Progenitor cell of endocrine pancreas (in vitro differentiated cells): Measurements from ENCODE around the gene KDM5A. TPM values are rescaled to one million over a fixed set of nuclear protein-coding genes. Genes with fewer than 3 reads are reported as not detected.
"Not testable (repeated sequence)": the region's sequence is repeated elsewhere in the genome, so short reads cannot be mapped to it uniquely, and the experiment has no call there.

Source experiments
- DNase-seq: peaks from one replicate; pipeline ENCODE4 v3.0.0; 2021; ENCODE audit warnings: low spot score; ENCODE audit not compliant: unreplicated experiment
- H3K27ac Mint-ChIP-seq: 2 replicates; pipeline ENCODE4 v1.8.0; 2021; ENCODE audit warnings: mild to moderate bottlenecking, moderate library complexity, mixed read lengths
- H3K27me3 Mint-ChIP-seq: 2 replicates; pipeline ENCODE4 v1.8.0; 2021; ENCODE audit warnings: mixed read lengths
- H3K36me3 Mint-ChIP-seq: 2 replicates; pipeline ENCODE4 v1.8.0; 2022; ENCODE audit warnings: mixed read lengths; ENCODE audit not compliant: insufficient read depth
- H3K4me1 Mint-ChIP-seq: 2 replicates; pipeline ENCODE4 v1.8.0; 2021; ENCODE audit warnings: low read depth, mixed read lengths
- H3K4me3 Mint-ChIP-seq: 2 replicates; pipeline ENCODE4 v1.8.0; 2021; ENCODE audit warnings: low read depth, mild to moderate bottlenecking, moderate library complexity, mixed read lengths
- H3K9me3 Mint-ChIP-seq: 2 replicates; pipeline ENCODE4 v1.8.0; 2021; ENCODE audit warnings: low read depth, mixed read lengths
- CTCF ChIP-seq: fragments of 200-600 bp; sonication (generic); IDR thresholded peaks from one replicate; pipeline ENCODE4 v1.5.0; 2021; ENCODE audit warnings: antibody characterized with exemption, mild to moderate bottlenecking; ENCODE audit not compliant: unreplicated experiment
- total RNA-seq: library from RNA; stranded (reverse); gene quantifications from 2 replicates; pipeline ENCODE4 v1.2.1, GENCODE V29; 2021

KDM5A gene
- total RNA-seq, 1 donor from 2014 or later: 137 TPM

GRCh38 chr12:308511-308910 lies 80.6 kb downstream of the KDM5A start:
- Mint-ChIP-seq H3K4me1 (peaks cover 4% of the 10 kb centered on the region), H3K27ac (peak overlapping the region; percentile 51), H3K4me3 (no peak overlapping the region), H3K9me3 (no peaks in the 10 kb centered on the region), H3K27me3 (no peaks in the 10 kb centered on the region), H3K36me3 (peaks cover 57% of the 10 kb centered on the region)
- TF ChIP-seq CTCF: no peak
- no peak for DNase-seq

- Mint-ChIP-seq H3K4me3 (no peak overlapping the region), H3K27me3 (no peaks in the 10 kb centered on the region), H3K9me3 (peaks cover 8% of the 10 kb centered on the region), H3K27ac (no peak overlapping the region), H3K4me1 (peaks cover 4% of the 10 kb centered on the region), H3K36me3 (peaks cover 63% of the 10 kb centered on the region)
- no peak for DNase-seq
- TF ChIP-seq CTCF: no peak
Observed at GRCh38 chr12:307406-307805, 81.7 kb downstream of the KDM5A start.

- no peaks in the 10 kb centered on the region for H3K27me3 Mint-ChIP-seq
- TF ChIP-seq CTCF: no peak
- peaks cover 27% of the 10 kb centered on the region for H3K9me3 Mint-ChIP-seq
- no peak overlapping the region for H3K27ac Mint-ChIP-seq
- no peak overlapping the region for H3K4me3 Mint-ChIP-seq
- peaks cover 75% of the 10 kb centered on the region for H3K36me3 Mint-ChIP-seq
- H3K4me1 Mint-ChIP-seq: peaks cover 4% of the 10 kb centered on the region
- DNase-seq: no peak
Observed at GRCh38 chr12:304805-305204, 84.3 kb downstream of the KDM5A start.

GRCh38 chr12:302766-303165 lies 86.4 kb downstream of the KDM5A start:
- H3K4me3 Mint-ChIP-seq, H3K27ac Mint-ChIP-seq, H3K4me1 Mint-ChIP-seq, H3K27me3 Mint-ChIP-seq, DNase-seq: not testable (repeated sequence)
- Mint-ChIP-seq H3K36me3 (peaks cover 78% of the 10 kb centered on the region), H3K9me3 (peaks cover 39% of the 10 kb centered on the region)

GRCh38 chr12:300166-300565 lies 89.0 kb downstream of the KDM5A start:
- H3K27me3 Mint-ChIP-seq, H3K4me1 Mint-ChIP-seq, DNase-seq, H3K27ac Mint-ChIP-seq, H3K4me3 Mint-ChIP-seq: not testable (repeated sequence)
- Mint-ChIP-seq H3K9me3 (peaks cover 39% of the 10 kb centered on the region), H3K36me3 (peaks cover 73% of the 10 kb centered on the region)

GRCh38 chr12:299511-299910 lies 89.6 kb downstream of the KDM5A start:
- not testable (repeated sequence) for H3K27ac Mint-ChIP-seq, H3K4me3 Mint-ChIP-seq, H3K4me1 Mint-ChIP-seq, DNase-seq, H3K27me3 Mint-ChIP-seq
- H3K9me3 Mint-ChIP-seq: peaks cover 39% of the 10 kb centered on the region
- peaks cover 76% of the 10 kb centered on the region for H3K36me3 Mint-ChIP-seq

- Mint-ChIP-seq H3K36me3 (peaks cover 72% of the 10 kb centered on the region), H3K27ac (peak overlapping the region; percentile 26)
- not testable (repeated sequence) for H3K27me3 Mint-ChIP-seq
Observed at GRCh38 chr12:298059-298458, 91.1 kb downstream of the KDM5A start.

More at GRCh38 chr12:298059-298458, 91.1 kb downstream of the KDM5A start:
- not testable (repeated sequence) for DNase-seq, H3K4me3 Mint-ChIP-seq, H3K4me1 Mint-ChIP-seq
- H3K9me3 Mint-ChIP-seq: peaks cover 37% of the 10 kb centered on the region
